Right lobe of liver (tissue), 6 donors: ENCODE data around the gene CLSTN2. TPM values are rescaled to one million over a fixed set of nuclear protein-coding genes. Genes with fewer than 3 reads are reported as not detected.

ENCODE experiments used
- ATAC-seq, 4 donors: fragments of 200-7000 bp; cut with Tn5 transposase; one replicate each; pipeline ENCODE4 v1.9.1; 2020; ENCODE audit warnings: mild to moderate bottlenecking in 4 of 4, moderate library complexity in 4 of 4
- DNase-seq, 3 donors: peaks; one replicate each; pipeline ENCODE4 v3.0.0-alpha.2; 2020
- H3K27ac ChIP-seq, 3 donors: fragments of 200-600 bp; one replicate each; pipeline ENCODE4 v1.8.0; 2022
- H3K27me3 ChIP-seq, 2 donors: fragments of 200-600 bp; one replicate each; pipeline ENCODE4 v1.8.0; 2022
- H3K36me3 ChIP-seq, 4 donors: fragments of 200-600 bp; sonication (generic) in 1 of 4; one replicate each; pipeline versions ENCODE4 v1.5.1 to v1.8.0; 2017 to 2022; ENCODE audit warnings: control low read depth in 1 of 4
- H3K4me1 ChIP-seq, 4 donors: fragments of 200-600 bp; sonication (generic) in 1 of 4; one replicate each; pipeline versions ENCODE4 v1.5.1 to v1.8.0; 2017 to 2022; ENCODE audit warnings: control low read depth in 1 of 4
- H3K4me3 ChIP-seq, 3 donors: fragments of 200-600 bp; one replicate each; pipeline ENCODE4 v1.8.0; 2022
- H3K9me3 ChIP-seq, 4 donors: fragments of 200-600 bp; sonication (generic) in 1 of 4; one replicate each; pipeline versions ENCODE4 v1.5.1 to v1.8.0; 2017 to 2022; ENCODE audit warnings: control low read depth in 1 of 4
- POLR2A ChIP-seq: fragments of 450-650 bp; IDR thresholded peaks from one replicate; pipeline ENCODE4 v1.6.1; 2017; ENCODE audit warnings: antibody characterized with exemption, mild to moderate bottlenecking
- WGBS: methylation state at CpG from one replicate; pipeline ENCODE4 v1.1.6; 2018; ENCODE audit warnings: low coverage, low lambda C conversion rate; ENCODE audit not compliant: insufficient coverage; ENCODE audit errors: missing lambda C conversion rate; 5-methylcytosine and 5-hydroxymethylcytosine counted together
- intact Hi-C, 2 donors: fragments of 100-400 bp; cut with DNase I; formaldehyde crosslinking; loops; one replicate each; pipeline versions ENCODE4 v1.11.2 to v1.14.1; 2022
- total RNA-seq, 6 experiments: library from RNA; depleted of rRNA in 2 of 6; stranded (reverse); fragments of >200 nt in 2 of 6; fragmentation: NEBNext Ultra II Directional in 3 of 6; extraction: Animal tissue kit (Norgen Biotek cat#: 25700) in 3 of 6; gene quantifications; one replicate each; pipeline versions ENCODE4 v1.1.0 to v1.2.4, GENCODE V29; 2016 to 2023
- TF ChIP-seq, protein P1 (sequence below), 4 donors: fragments of 200-600 bp in 3 of 4; fragments of 450-650 bp in 1 of 4; IDR thresholded peaks; one replicate each; pipeline versions ENCODE4 v1.5.1 to v1.8.0; 2016 to 2022; ENCODE audit warnings: antibody characterized with exemption in 4 of 4, mild to moderate bottlenecking in 2 of 4
- donor health status: DM: no; HTN: yes; CAD: no.
- donor health status: DM: no; HTN: no; CAD: no.
- donor health status: DM: no; HTN: no; CAD: no.
- donor health status: DM: no; HTN: yes; CAD: no.
- donor health status: DM: no; HTN: yes; CAD: no.

CLSTN2 gene
- total RNA-seq, 6 experiments from 2014 or later = 1.0 to 3.3 (median 2.0) TPM

- Histone ChIP-seq H3K9me3 (no peaks in the 10 kb centered on the region), H3K27me3 (no peaks in the 10 kb centered on the region), H3K4me3 (no peak overlapping the region), H3K4me1 (no peaks in the 10 kb centered on the region), H3K36me3 (no peaks in the 10 kb centered on the region), H3K27ac (no peak overlapping the region)
- intact Hi-C loops = no loop called here
- ATAC-seq (no peak), DNase-seq (no peak)
- TF ChIP-seq POLR2A = no peak
- TF ChIP-seq, protein P1, sequence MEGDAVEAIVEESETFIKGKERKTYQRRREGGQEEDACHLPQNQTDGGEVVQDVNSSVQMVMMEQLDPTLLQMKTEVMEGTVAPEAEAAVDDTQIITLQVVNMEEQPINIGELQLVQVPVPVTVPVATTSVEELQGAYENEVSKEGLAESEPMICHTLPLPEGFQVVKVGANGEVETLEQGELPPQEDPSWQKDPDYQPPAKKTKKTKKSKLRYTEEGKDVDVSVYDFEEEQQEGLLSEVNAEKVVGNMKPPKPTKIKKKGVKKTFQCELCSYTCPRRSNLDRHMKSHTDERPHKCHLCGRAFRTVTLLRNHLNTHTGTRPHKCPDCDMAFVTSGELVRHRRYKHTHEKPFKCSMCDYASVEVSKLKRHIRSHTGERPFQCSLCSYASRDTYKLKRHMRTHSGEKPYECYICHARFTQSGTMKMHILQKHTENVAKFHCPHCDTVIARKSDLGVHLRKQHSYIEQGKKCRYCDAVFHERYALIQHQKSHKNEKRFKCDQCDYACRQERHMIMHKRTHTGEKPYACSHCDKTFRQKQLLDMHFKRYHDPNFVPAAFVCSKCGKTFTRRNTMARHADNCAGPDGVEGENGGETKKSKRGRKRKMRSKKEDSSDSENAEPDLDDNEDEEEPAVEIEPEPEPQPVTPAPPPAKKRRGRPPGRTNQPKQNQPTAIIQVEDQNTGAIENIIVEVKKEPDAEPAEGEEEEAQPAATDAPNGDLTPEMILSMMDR (IDR thresholded peaks at IDR 0.05) = no peak
- 69% methylated on average over 3 of the region's 3 CpGs for WGBS
Observed at GRCh38 chr3:140597364-140597763, 662.4 kb downstream of the CLSTN2 start.

DNA sequence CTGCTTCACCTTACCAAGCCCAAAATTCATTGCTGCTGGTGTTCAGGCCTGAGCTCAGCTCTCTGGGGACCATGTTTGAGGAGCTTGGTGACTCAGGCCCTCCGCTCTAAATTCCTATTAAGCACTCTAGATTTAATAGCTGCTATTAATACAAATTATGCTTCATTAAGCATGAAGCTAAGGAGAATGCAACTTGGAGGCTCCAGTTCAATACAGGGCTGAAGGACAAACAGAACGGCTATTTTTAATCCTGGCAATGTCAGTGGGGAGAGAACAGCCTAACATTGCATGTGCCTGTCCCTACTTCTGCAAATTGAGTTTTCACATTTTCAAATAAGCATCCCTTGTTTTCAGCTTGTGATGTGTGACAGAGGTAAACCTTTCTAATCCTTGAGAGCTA lies 662.8 kb downstream of the CLSTN2 start:
- H3K4me3 ChIP-seq = no peak overlapping the region
- WGBS = 83% methylated on average over 2 of the region's 2 CpGs
- intact Hi-C loops = no loop called here
- TF ChIP-seq, protein P1 (IDR thresholded peaks at IDR 0.05) = no peak
- TF ChIP-seq POLR2A = no peak
- no peaks in the 10 kb centered on the region for H3K4me1 ChIP-seq
- no peaks in the 10 kb centered on the region for H3K9me3 ChIP-seq
- no peaks in the 10 kb centered on the region for H3K27me3 ChIP-seq
- no peaks in the 10 kb centered on the region for H3K36me3 ChIP-seq
- no peak for DNase-seq
- no peak for ATAC-seq
- H3K27ac ChIP-seq = no peak overlapping the region

- no peak for DNase-seq
- no peak for TF ChIP-seq POLR2A
- TF ChIP-seq, protein P1 (IDR thresholded peaks at IDR 0.05) = no peak
- H3K27ac ChIP-seq = no peak overlapping the region
- no peak for ATAC-seq
- no peak overlapping the region for H3K4me3 ChIP-seq
- no peaks in the 10 kb centered on the region for H3K4me1 ChIP-seq
- H3K36me3 ChIP-seq = no peaks in the 10 kb centered on the region
- H3K27me3 ChIP-seq = no peaks in the 10 kb centered on the region
- intact Hi-C loops = no loop called here
- H3K9me3 ChIP-seq = no peaks in the 10 kb centered on the region
Observed at GRCh38 chr3:140599009-140599408, 664.0 kb downstream of the CLSTN2 start.

DNA sequence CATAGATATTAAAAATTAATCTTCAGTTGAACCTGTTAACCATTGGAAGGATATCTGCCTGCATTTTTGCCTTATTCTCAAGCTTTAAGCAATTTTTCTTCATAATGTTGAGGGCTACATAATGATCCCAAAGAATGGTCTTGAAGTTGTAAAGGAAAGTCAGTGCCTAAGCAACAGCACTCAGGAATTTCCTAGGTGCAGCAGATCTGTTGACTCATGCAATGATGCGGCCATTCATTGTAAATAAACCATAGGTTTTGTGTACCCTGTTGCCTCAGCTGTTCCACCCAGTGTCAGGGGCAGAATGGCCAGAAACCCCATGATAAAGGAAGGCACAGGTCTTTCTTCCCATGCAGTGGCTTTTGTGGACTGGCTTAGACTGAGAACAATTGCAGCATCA lies 664.5 kb downstream of the CLSTN2 start:
- H3K27me3 ChIP-seq = no peaks in the 10 kb centered on the region
- no peak overlapping the region for H3K4me3 ChIP-seq
- intact Hi-C loops = no loop called here
- DNase-seq (no peak), ATAC-seq (no peak)
- no peaks in the 10 kb centered on the region for H3K4me1 ChIP-seq
- 60% methylated on average over 1 of the region's 1 CpG for WGBS
- H3K36me3 ChIP-seq = no peaks in the 10 kb centered on the region
- no peak for TF ChIP-seq POLR2A
- TF ChIP-seq, protein P1 (IDR thresholded peaks at IDR 0.05) = no peak
- no peaks in the 10 kb centered on the region for H3K9me3 ChIP-seq
- H3K27ac ChIP-seq = no peak overlapping the region

DNA sequence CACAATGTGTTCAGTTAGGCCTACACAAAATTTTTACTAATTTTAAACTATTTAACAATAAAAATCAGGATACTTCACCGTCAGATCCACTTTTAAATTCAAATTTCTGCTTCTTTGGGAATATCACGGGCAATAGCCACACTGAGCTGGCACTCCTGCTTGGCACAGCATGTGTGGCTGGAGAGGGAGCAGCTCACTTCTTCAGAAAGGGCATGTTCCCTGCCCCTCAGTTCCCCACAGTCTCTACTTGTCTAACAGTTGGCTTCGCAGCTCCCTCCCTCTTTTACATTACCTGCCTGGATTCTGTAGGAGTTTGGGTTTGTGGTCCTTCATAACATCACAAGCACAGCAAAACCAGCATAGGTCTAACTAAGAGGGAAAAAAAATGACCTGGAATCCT lies 666.9 kb downstream of the CLSTN2 start:
- Histone ChIP-seq H3K4me1 (no peaks in the 10 kb centered on the region), H3K4me3 (no peak overlapping the region), H3K27ac (no peak overlapping the region), H3K36me3 (no peaks in the 10 kb centered on the region), H3K9me3 (no peaks in the 10 kb centered on the region), H3K27me3 (no peaks in the 10 kb centered on the region)
- 90% methylated on average over 3 of the region's 3 CpGs for WGBS
- no peak for TF ChIP-seq POLR2A
- TF ChIP-seq, protein P1 (IDR thresholded peaks at IDR 0.05) = no peak
- no peak for DNase-seq
- intact Hi-C loops = no loop called here
- no peak for ATAC-seq
